ENCODE results near the gene TMEM119.
"Not testable (repeated sequence)": the region's sequence is repeated elsewhere in the genome, so short reads cannot be mapped to it uniquely, and the experiment has no call there.

TMEM119 gene

GRCh38 chr12:108619369-108620160 is 21.7 kb upstream of the TMEM119 start:
- DNase-seq = no peak
- in situ Hi-C loops (cut with HindIII; ENCODE audit: low pct_ligation_motif_present, low pct_unique_long_range_greater_than_20kb, low sequenced_read_pairs) = no loop called here

- in situ Hi-C loops (cut with HindIII; ENCODE audit: low pct_ligation_motif_present, low pct_unique_long_range_greater_than_20kb, low sequenced_read_pairs); DNase-seq: not testable (repeated sequence)
These were observed 21.0 kb upstream of the TMEM119 start for GRCh38 chr12:108618953-108619274.

- peak; percentile 90 for DNase-seq
- in situ Hi-C loops (cut with HindIII; ENCODE audit: low pct_ligation_motif_present, low pct_unique_long_range_greater_than_20kb, low sequenced_read_pairs) = no loop called here
These were observed 20.4 kb upstream of the TMEM119 start for GRCh38 chr12:108618079-108618952.

GRCh38 chr12:108616941-108617858 is 19.3 kb upstream of the TMEM119 start:
- in situ Hi-C loops (cut with HindIII; ENCODE audit: low pct_ligation_motif_present, low pct_unique_long_range_greater_than_20kb, low sequenced_read_pairs) = no loop called here
- DNase-seq = peak; percentile 30

- no peak for DNase-seq
- in situ Hi-C loops (cut with HindIII; ENCODE audit: low pct_ligation_motif_present, low pct_unique_long_range_greater_than_20kb, low sequenced_read_pairs) = no loop called here
These were observed 18.5 kb upstream of the TMEM119 start for GRCh38 chr12:108616359-108616758.

- DNase-seq = no peak
- in situ Hi-C loops (cut with HindIII; ENCODE audit: low pct_ligation_motif_present, low pct_unique_long_range_greater_than_20kb, low sequenced_read_pairs) = no loop called here
These were observed 18.0 kb upstream of the TMEM119 start for GRCh38 chr12:108615918-108616317.

GRCh38 chr12:108614639-108615038 is 16.8 kb upstream of the TMEM119 start:
- in situ Hi-C loops (cut with HindIII; ENCODE audit: low pct_ligation_motif_present, low pct_unique_long_range_greater_than_20kb, low sequenced_read_pairs) = no loop called here
- no peak for DNase-seq

GRCh38 chr12:108614041-108614440 is 16.2 kb upstream of the TMEM119 start:
- in situ Hi-C loops (cut with HindIII; ENCODE audit: low pct_ligation_motif_present, low pct_unique_long_range_greater_than_20kb, low sequenced_read_pairs) = no loop called here
- DNase-seq = no peak

- in situ Hi-C loops (cut with HindIII; ENCODE audit: low pct_ligation_motif_present, low pct_unique_long_range_greater_than_20kb, low sequenced_read_pairs) = no loop called here
- DNase-seq = peak; percentile 32
These were observed 15.7 kb upstream of the TMEM119 start for GRCh38 chr12:108613548-108613947.

- in situ Hi-C loops (cut with HindIII; ENCODE audit: low pct_ligation_motif_present, low pct_unique_long_range_greater_than_20kb, low sequenced_read_pairs) = no loop called here
- DNase-seq = no peak
These were observed 15.0 kb upstream of the TMEM119 start for GRCh38 chr12:108612788-108613282.

- DNase-seq = peak; percentile 82
- in situ Hi-C loops (cut with HindIII; ENCODE audit: low pct_ligation_motif_present, low pct_unique_long_range_greater_than_20kb, low sequenced_read_pairs) = no loop called here
These were observed 14.1 kb upstream of the TMEM119 start for GRCh38 chr12:108611884-108612415.

- in situ Hi-C loops (cut with HindIII; ENCODE audit: low pct_ligation_motif_present, low pct_unique_long_range_greater_than_20kb, low sequenced_read_pairs) = no loop called here
- DNase-seq = no peak
These were observed 13.1 kb upstream of the TMEM119 start for GRCh38 chr12:108610856-108611605.

GRCh38 chr12:108610336-108610815 is 12.5 kb upstream of the TMEM119 start:
- in situ Hi-C loops (cut with HindIII; ENCODE audit: low pct_ligation_motif_present, low pct_unique_long_range_greater_than_20kb, low sequenced_read_pairs) = no loop called here
- DNase-seq = no peak

GRCh38 chr12:108609537-108610335 is 11.9 kb upstream of the TMEM119 start:
- no peak for DNase-seq
- in situ Hi-C loops (cut with HindIII; ENCODE audit: low pct_ligation_motif_present, low pct_unique_long_range_greater_than_20kb, low sequenced_read_pairs) = no loop called here

- DNase-seq = no peak
- in situ Hi-C loops (cut with HindIII; ENCODE audit: low pct_ligation_motif_present, low pct_unique_long_range_greater_than_20kb, low sequenced_read_pairs) = no loop called here
These were observed 10.7 kb upstream of the TMEM119 start for GRCh38 chr12:108608616-108609015.

GRCh38 chr12:108607981-108608600 is 10.2 kb upstream of the TMEM119 start:
- DNase-seq = no peak
- in situ Hi-C loops (cut with HindIII; ENCODE audit: low pct_ligation_motif_present, low pct_unique_long_range_greater_than_20kb, low sequenced_read_pairs) = no loop called here
